ENCODE results near the gene MAMDC2. TPM values are rescaled to one million over a fixed set of nuclear protein-coding genes. Genes with fewer than 3 reads are reported as not detected.

MAMDC2 gene
- total and polyA plus RNA-seq, 2 of the 8 experiments (the other 6 are each of a cell fraction or from before 2014, with no cell fraction given) = 6.1 to 15.4 TPM

DNA sequence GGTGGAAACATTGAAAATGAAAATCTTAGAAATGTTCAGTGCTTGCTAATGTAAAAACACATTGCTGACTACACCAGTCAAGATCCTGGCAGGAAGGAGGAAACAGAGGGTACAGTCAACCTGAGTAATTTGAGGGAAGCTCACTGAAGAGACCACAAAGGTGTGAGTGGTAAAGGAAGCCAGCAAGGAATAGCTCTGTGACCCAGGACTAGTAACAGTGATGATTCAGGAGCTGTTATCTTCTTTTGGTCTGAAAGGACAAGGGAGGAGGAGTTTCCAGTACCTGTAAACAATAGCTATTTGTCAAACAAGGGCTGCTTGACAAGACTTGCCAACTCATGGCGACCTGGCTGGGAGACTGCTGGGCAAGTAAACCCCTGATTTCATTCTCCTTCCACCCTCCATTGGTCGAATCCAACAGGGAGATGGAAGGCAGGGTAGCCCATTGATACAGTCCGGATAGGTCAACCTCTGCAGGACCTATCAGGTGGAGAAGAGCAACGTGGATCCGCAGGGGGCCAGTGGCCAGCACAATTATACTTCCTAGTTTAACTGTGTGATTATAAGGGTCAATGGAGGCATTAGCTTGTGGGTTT is 68.1 kb downstream of the MAMDC2 start:
- peaks cover 0 to 6% (median 0%) of the 10 kb centered on the region in 4 experiments; a peak in 2 of 8 replicates for H3K36me3 ChIP-seq (ENCODE audit: control insufficient read depth in 2 of 4, insufficient read depth in 4 of 4, low read length in 3 of 4)
- peak overlapping the region; percentile 23; the same call in 1 of the 2 replicates for H2BK15ac ChIP-seq (ENCODE audit: low read length)
- DNase-seq (ENCODE audit: low read depth in 1 of 2, low spot score in 2 of 2) (peak in 1 of 2 experiments; percentile 16), FAIRE-seq (no peak)
- H3K79me2 ChIP-seq (ENCODE audit: control insufficient read depth in 1 of 2, insufficient read depth in 2 of 2, low read length in 2 of 2) = no peaks in the 10 kb centered on the region
- H3K14ac ChIP-seq (ENCODE audit: insufficient read length) = no peak overlapping the region
- no peaks in the 10 kb centered on the region; the same call in 1 of the 2 replicates for H3K79me1 ChIP-seq (ENCODE audit: low read depth, low read length)
- H2BK20ac ChIP-seq (ENCODE audit: low read length) = peak overlapping the region; percentile 73; the same call in 1 of the 2 replicates
- TF ChIP-seq, protein P1, sequence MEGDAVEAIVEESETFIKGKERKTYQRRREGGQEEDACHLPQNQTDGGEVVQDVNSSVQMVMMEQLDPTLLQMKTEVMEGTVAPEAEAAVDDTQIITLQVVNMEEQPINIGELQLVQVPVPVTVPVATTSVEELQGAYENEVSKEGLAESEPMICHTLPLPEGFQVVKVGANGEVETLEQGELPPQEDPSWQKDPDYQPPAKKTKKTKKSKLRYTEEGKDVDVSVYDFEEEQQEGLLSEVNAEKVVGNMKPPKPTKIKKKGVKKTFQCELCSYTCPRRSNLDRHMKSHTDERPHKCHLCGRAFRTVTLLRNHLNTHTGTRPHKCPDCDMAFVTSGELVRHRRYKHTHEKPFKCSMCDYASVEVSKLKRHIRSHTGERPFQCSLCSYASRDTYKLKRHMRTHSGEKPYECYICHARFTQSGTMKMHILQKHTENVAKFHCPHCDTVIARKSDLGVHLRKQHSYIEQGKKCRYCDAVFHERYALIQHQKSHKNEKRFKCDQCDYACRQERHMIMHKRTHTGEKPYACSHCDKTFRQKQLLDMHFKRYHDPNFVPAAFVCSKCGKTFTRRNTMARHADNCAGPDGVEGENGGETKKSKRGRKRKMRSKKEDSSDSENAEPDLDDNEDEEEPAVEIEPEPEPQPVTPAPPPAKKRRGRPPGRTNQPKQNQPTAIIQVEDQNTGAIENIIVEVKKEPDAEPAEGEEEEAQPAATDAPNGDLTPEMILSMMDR (IDR thresholded peaks at IDR 0.05; ENCODE audit: control extremely low read depth in 1 of 3, insufficient read depth in 1 of 3, low read depth in 1 of 3, low read length in 3 of 3) = no peak
- TF ChIP-seq CEBPB (IDR thresholded peaks at IDR 0.05; ENCODE audit: low read depth, low read length) = no peak
- no peak for TF ChIP-seq RBBP5 (IDR thresholded peaks at IDR 0.05; ENCODE audit: borderline replicate concordance, low read depth, low read length)
- TF ChIP-seq, protein P2, sequence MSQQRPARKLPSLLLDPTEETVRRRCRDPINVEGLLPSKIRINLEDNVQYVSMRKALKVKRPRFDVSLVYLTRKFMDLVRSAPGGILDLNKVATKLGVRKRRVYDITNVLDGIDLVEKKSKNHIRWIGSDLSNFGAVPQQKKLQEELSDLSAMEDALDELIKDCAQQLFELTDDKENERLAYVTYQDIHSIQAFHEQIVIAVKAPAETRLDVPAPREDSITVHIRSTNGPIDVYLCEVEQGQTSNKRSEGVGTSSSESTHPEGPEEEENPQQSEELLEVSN (IDR thresholded peaks at IDR 0.05) = no peak
- H4K5ac ChIP-seq (ENCODE audit: insufficient read length, low read depth, low read length) = no peak overlapping the region
- no peak overlapping the region for H4K8ac ChIP-seq (ENCODE audit: extremely low read depth, insufficient read depth, low read length)
- H4K91ac ChIP-seq (replicated peaks; ENCODE audit: insufficient read length, low read length) = no peak overlapping the region
- H3K9ac ChIP-seq (replicated peaks in 1 of 4; ENCODE audit: extremely low read depth in 1 of 4, low read depth in 3 of 4, low read length in 3 of 4) = no peak overlapping the region
- H3K9me3 ChIP-seq (ENCODE audit: insufficient read depth in 2 of 2, low read depth in 1 of 2, low read length in 1 of 2) = no peaks in the 10 kb centered on the region
- H3K27me3 ChIP-seq (replicated peaks in 1 of 4; ENCODE audit: control insufficient read depth in 3 of 4, extremely low read depth in 1 of 4, insufficient read depth in 3 of 4, low read length in 3 of 4) = no peaks in the 10 kb centered on the region
- H3K56ac ChIP-seq (replicated peaks; ENCODE audit: insufficient read length, low read depth, low read length) = no peak overlapping the region
- ChIA-PET CTCF (ENCODE audit: partially characterized antibody) (interaction anchor here (0.7 to 9.5 kb wide), 37 partner anchors 12 to 373 kb away, joined by 3 to 126 read pairs (median 8); partner anchors contain the start of gene MAMDC2), POLR2A (ENCODE audit: partially characterized antibody) (interaction anchor here (2.4 kb wide), 1 partner anchor 68 kb away, joined by 9 read pairs; the partner anchor contains the start of gene MAMDC2)
- no peak overlapping the region for H2BK120ac ChIP-seq (replicated peaks; ENCODE audit: low read depth, low read length)
- H3K4ac ChIP-seq (replicated peaks; ENCODE audit: insufficient read length, low read depth, low read length) = no peak overlapping the region
- no peak overlapping the region for H2BK5ac ChIP-seq (ENCODE audit: low read depth, low read length)
- H2BK12ac ChIP-seq (ENCODE audit: low read depth, low read length) = peak overlapping the region; percentile 62; the same call in 1 of the 2 replicates
- peak overlapping the region; percentile 54; the same call in 1 of the 2 replicates for H3K18ac ChIP-seq (ENCODE audit: extremely low read depth, low read length)
- no peak overlapping the region for H3K4me2 ChIP-seq (ENCODE audit: insufficient read depth in 1 of 2, low read depth in 2 of 2, low read length in 2 of 2)
- H4K20me1 ChIP-seq (replicated peaks in 1 of 2; ENCODE audit: control insufficient read depth in 1 of 2, insufficient read depth in 2 of 2, low read length in 2 of 2) = no peaks in the 10 kb centered on the region
- H3K4me3 ChIP-seq (ENCODE audit: extremely low read depth in 1 of 4, insufficient read depth in 2 of 4, low read depth in 3 of 4, low read length in 4 of 4) = no peak overlapping the region
- H3K23me2 ChIP-seq (ENCODE audit: low read depth, low read length) = no peaks in the 10 kb centered on the region; the same call in 1 of the 2 replicates
- no peak overlapping the region for H3K23ac ChIP-seq (ENCODE audit: insufficient read length)
- 0 out of 2 replicates have a peak overlapping the region, but pooled peaks have one; percentile 17 for H2AK5ac ChIP-seq (ENCODE audit: low read depth, low read length)
- no peak overlapping the region for H3K27ac ChIP-seq (ENCODE audit: low read depth, low read length)
- H3K4me1 ChIP-seq (replicated peaks in 1 of 4; ENCODE audit: control insufficient read depth in 3 of 4, insufficient read depth in 4 of 4, low read length in 3 of 4) = peaks cover 0 to 8% (median 5%) of the 10 kb centered on the region in 4 experiments; a peak in 4 of 7 replicates
- 92% methylated on average over 5 of the region's 5 CpGs; no CpG with 5 or more reads in 1 of the 2 experiments for WGBS, 2 experiments (ENCODE audit: extremely low coverage in 1 of 2, insufficient coverage in 1 of 2, insufficient read length in 1 of 2, insufficient replicate concordance in 2 of 2, low coverage in 1 of 2, low lambda C conversion rate in 2 of 2, missing lambda C conversion rate in 1 of 2)
- H2AFZ ChIP-seq (ENCODE audit: low read length) = no peak overlapping the region

All from H1 (cell line).